ENCODE data around the gene UBE2F. TPM values are rescaled to one million over a fixed set of nuclear protein-coding genes. Genes with fewer than 3 reads are reported as not detected.

The UBE2F gene
- total and polyA plus RNA-seq, 2 donors (not counting 1 experiment from before 2014, with no cell fraction given), result 53.7 to 113 TPM

DNA sequence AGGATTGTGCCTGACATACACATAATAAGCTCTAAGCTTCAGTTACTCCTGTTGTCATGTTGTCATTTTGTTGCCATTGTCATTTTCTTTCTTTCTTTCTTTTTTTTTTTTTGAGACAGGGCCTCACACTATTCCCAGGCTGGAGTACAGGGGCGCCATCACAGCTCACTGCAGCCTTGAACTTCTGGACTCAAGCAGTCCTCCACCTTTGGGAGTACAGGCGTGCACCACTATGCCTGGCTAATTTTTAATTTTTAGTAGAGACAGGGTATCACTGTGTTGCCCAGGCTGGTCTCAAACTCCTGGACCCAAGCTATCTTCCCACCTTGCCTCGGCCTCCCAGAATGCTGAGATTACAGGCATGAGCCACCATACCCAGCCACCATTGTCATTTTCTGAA, 63.0 kb downstream of the UBE2F start:
- Histone ChIP-seq H3K4me1 (ENCODE audit: control insufficient read depth, extremely low read depth, insufficient read depth, low read length) (no peaks in the 10 kb centered on the region), H2AFZ (ENCODE audit: low read length) (no peak overlapping the region), H3K27ac (ENCODE audit: insufficient read depth, low read length) (no peak overlapping the region), H4K20me1 (ENCODE audit: control insufficient read depth, extremely low read depth, insufficient read depth, low read length) (no peaks in the 10 kb centered on the region), H3K9me3 (ENCODE audit: control insufficient read depth, insufficient read depth, low read depth, low read length) (no peaks in the 10 kb centered on the region), H3K36me3 (ENCODE audit: control insufficient read depth, insufficient read depth, low read length) (peaks cover 7% of the 10 kb centered on the region), H3K4me3 (replicated peaks in 1 of 4; ENCODE audit: control extremely low read depth in 1 of 4, insufficient read depth in 1 of 4, low read depth in 3 of 4, low read length in 4 of 4) (no peak overlapping the region), H3K27me3 (ENCODE audit: control insufficient read depth, insufficient read depth, low read length) (no peaks in the 10 kb centered on the region), H3K4me2 (ENCODE audit: extremely low read depth, insufficient read depth, low read length) (no peak overlapping the region), H3K79me2 (ENCODE audit: control insufficient read depth, insufficient read depth, low read length) (no peaks in the 10 kb centered on the region), H3K9ac (ENCODE audit: insufficient read depth, low read length) (no peak overlapping the region)
- TF ChIP-seq EZH2 (IDR thresholded peaks at IDR 0.05; ENCODE audit: low read length, missing control alignments), result no peak
- TF ChIP-seq, protein P1, sequence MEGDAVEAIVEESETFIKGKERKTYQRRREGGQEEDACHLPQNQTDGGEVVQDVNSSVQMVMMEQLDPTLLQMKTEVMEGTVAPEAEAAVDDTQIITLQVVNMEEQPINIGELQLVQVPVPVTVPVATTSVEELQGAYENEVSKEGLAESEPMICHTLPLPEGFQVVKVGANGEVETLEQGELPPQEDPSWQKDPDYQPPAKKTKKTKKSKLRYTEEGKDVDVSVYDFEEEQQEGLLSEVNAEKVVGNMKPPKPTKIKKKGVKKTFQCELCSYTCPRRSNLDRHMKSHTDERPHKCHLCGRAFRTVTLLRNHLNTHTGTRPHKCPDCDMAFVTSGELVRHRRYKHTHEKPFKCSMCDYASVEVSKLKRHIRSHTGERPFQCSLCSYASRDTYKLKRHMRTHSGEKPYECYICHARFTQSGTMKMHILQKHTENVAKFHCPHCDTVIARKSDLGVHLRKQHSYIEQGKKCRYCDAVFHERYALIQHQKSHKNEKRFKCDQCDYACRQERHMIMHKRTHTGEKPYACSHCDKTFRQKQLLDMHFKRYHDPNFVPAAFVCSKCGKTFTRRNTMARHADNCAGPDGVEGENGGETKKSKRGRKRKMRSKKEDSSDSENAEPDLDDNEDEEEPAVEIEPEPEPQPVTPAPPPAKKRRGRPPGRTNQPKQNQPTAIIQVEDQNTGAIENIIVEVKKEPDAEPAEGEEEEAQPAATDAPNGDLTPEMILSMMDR (conservative IDR thresholded peaks at IDR 0.05 in 1 of 2, IDR thresholded peaks at IDR 0.05 in 1 of 2; ENCODE audit: low read depth in 1 of 2, low read length in 2 of 2), result no peak
- DNase-seq (ENCODE audit: low read depth in 2 of 2), result no peak

DNA sequence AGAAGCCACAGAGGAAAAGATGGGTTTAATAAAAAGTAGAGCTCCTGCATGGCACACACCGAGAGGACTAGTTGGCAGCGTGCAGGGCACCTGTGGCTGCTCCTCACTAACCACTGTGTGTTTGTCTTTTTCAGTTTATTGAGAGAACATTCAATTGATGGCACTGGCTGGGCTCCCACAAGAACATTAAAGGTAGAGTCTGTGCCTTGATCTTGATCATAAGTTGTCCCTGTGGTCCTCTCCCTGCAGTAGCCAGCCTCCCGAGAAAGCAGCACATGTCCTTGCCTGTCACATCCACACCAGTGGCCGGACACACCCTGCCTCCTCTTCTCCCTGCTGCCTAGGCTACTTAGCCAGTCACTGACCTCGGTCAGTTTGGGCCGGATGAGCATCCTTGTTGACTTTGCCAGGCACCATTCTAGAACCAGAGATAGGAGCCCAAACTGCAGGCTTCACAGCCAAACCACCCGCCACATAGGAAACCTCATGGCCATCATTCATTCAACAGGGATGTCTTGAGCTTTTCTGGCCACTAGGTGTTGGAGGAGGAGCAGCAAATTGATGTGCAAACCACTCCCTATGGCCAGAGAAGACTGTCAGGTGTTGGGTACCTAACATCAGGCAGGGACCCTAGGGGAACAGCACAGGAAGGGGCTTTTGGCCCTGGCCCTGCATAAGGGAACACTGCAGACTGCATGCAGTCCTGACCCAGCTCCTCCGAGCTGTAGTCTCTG, 63.8 kb downstream of the UBE2F start:
- no peak for DNase-seq (ENCODE audit: low read depth in 2 of 2)
- no peaks in the 10 kb centered on the region for H3K27me3 ChIP-seq (ENCODE audit: control insufficient read depth, insufficient read depth, low read length)

DNA sequence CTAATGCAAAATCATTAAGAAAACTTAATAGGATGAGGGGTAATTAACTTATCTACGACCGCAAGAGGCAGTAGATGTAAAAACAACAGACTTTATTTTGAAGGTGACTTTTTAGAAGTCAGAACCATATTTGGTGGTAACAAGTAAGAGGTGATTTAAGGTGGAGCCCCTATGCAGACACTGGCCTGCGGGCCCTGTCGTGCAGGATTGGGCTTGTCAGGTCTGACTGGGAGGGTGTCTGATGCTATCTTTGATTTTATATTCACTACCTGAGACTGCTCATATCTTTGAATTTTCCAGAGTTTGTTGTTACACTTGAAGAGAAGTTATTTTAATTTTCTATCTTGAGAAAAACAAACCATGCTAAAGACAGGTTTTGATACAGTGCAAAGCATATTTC, 64.9 kb downstream of the UBE2F start:
- Histone ChIP-seq H3K9me3 (ENCODE audit: control insufficient read depth, insufficient read depth, low read depth, low read length) (no peaks in the 10 kb centered on the region), H3K4me1 (ENCODE audit: control insufficient read depth, extremely low read depth, insufficient read depth, low read length) (no peaks in the 10 kb centered on the region), H4K20me1 (ENCODE audit: control insufficient read depth, extremely low read depth, insufficient read depth, low read length) (no peaks in the 10 kb centered on the region), H3K4me3 (replicated peaks in 1 of 4; ENCODE audit: control extremely low read depth in 1 of 4, insufficient read depth in 1 of 4, low read depth in 3 of 4, low read length in 4 of 4) (no peak overlapping the region), H3K79me2 (ENCODE audit: control insufficient read depth, insufficient read depth, low read length) (no peaks in the 10 kb centered on the region), H3K36me3 (ENCODE audit: control insufficient read depth, insufficient read depth, low read length) (peaks cover 7% of the 10 kb centered on the region), H3K4me2 (ENCODE audit: extremely low read depth, insufficient read depth, low read length) (no peak overlapping the region), H2AFZ (ENCODE audit: low read length) (no peak overlapping the region), H3K27me3 (ENCODE audit: control insufficient read depth, insufficient read depth, low read length) (no peaks in the 10 kb centered on the region), H3K27ac (ENCODE audit: insufficient read depth, low read length) (no peak overlapping the region), H3K9ac (ENCODE audit: insufficient read depth, low read length) (no peak overlapping the region)
- no peak for DNase-seq (ENCODE audit: low read depth in 2 of 2)
- no peak for TF ChIP-seq EZH2 (IDR thresholded peaks at IDR 0.05; ENCODE audit: low read length, missing control alignments)
- TF ChIP-seq, protein P1 (conservative IDR thresholded peaks at IDR 0.05 in 1 of 2, IDR thresholded peaks at IDR 0.05 in 1 of 2; ENCODE audit: low read depth in 1 of 2, low read length in 2 of 2), result no peak

More for the DNA sequence above, 63.8 kb downstream of the UBE2F start:
- H3K9ac ChIP-seq (ENCODE audit: insufficient read depth, low read length), result no peak overlapping the region
- no peak overlapping the region for H3K27ac ChIP-seq (ENCODE audit: insufficient read depth, low read length)
- TF ChIP-seq, protein P1 (conservative IDR thresholded peaks at IDR 0.05 in 1 of 2, IDR thresholded peaks at IDR 0.05 in 1 of 2; ENCODE audit: low read depth in 1 of 2, low read length in 2 of 2), result no peak
- TF ChIP-seq EZH2 (IDR thresholded peaks at IDR 0.05; ENCODE audit: low read length, missing control alignments), result no peak
- no peak overlapping the region for H2AFZ ChIP-seq (ENCODE audit: low read length)
- no peaks in the 10 kb centered on the region for H3K4me1 ChIP-seq (ENCODE audit: control insufficient read depth, extremely low read depth, insufficient read depth, low read length)
- no peaks in the 10 kb centered on the region for H3K79me2 ChIP-seq (ENCODE audit: control insufficient read depth, insufficient read depth, low read length)
- H4K20me1 ChIP-seq (ENCODE audit: control insufficient read depth, extremely low read depth, insufficient read depth, low read length), result no peaks in the 10 kb centered on the region
- no peak overlapping the region for H3K4me2 ChIP-seq (ENCODE audit: extremely low read depth, insufficient read depth, low read length)
- no peaks in the 10 kb centered on the region for H3K9me3 ChIP-seq (ENCODE audit: control insufficient read depth, insufficient read depth, low read depth, low read length)
- no peak overlapping the region for H3K4me3 ChIP-seq (replicated peaks in 1 of 4; ENCODE audit: control extremely low read depth in 1 of 4, insufficient read depth in 1 of 4, low read depth in 3 of 4, low read length in 4 of 4)
- peaks cover 7% of the 10 kb centered on the region for H3K36me3 ChIP-seq (ENCODE audit: control insufficient read depth, insufficient read depth, low read length)

Data from fibroblast of lung (primary cell).